GM13977 (cell line): ENCODE measurements around the gene BLTP2.
A peak's percentile ranks its signal among the peaks of the same experiment; 100 is the strongest.

Experiments used
- DNase-seq: peaks from one replicate; pipeline ENCODE4 v3.0.0; 2012; ENCODE audit warnings: low spot score
- CTCF ChIP-seq: IDR thresholded peaks from 2 replicates; pipeline ENCODE4 v1.5.1; 2012; ENCODE audit warnings: mild to moderate bottlenecking, control low read depth; ENCODE audit not compliant: insufficient read depth; ENCODE audit errors: extremely low read depth, missing control alignments
- in situ Hi-C: fragments of 300-500 bp; cut with MboI; formaldehyde crosslinking; loops from one replicate; pipeline ENCODE4 v1.12.0; 2022; ENCODE audit warnings: low sequenced_read_pairs, low pct_unique_long_range_greater_than_20kb, mixed read lengths, inconsistent platforms; ENCODE audit not compliant: unreplicated experiment

Gene BLTP2

GRCh38 chr17:28646039-28646754 is 1.2 kb upstream of the BLTP2 start:
- TF ChIP-seq CTCF, result no peak
- in situ Hi-C loops, result no loop called here
- no peak for DNase-seq

- in situ Hi-C loops, result no loop called here
- TF ChIP-seq CTCF, result no peak
- DNase-seq, result no peak
These were observed 600 bp upstream of the BLTP2 start for GRCh38 chr17:28645576-28645939.

GRCh38 chr17:28643983-28644786 is 773 bp downstream of the BLTP2 start:
- DNase-seq, result peak; percentile 64
- TF ChIP-seq CTCF, result peak; percentile 39
- in situ Hi-C loops, result no loop called here

- DNase-seq, result no peak
- no peak for TF ChIP-seq CTCF
- in situ Hi-C loops, result no loop called here
These were observed 3.4 kb downstream of the BLTP2 start for GRCh38 chr17:28641579-28641978.

- TF ChIP-seq CTCF, result no peak
- no peak for DNase-seq
- in situ Hi-C loops, result no loop called here
These were observed 9.5 kb downstream of the BLTP2 start for GRCh38 chr17:28635506-28635905.

- no peak for DNase-seq
- no peak for TF ChIP-seq CTCF
- in situ Hi-C loops, result no loop called here
These were observed 10.6 kb downstream of the BLTP2 start for GRCh38 chr17:28634206-28634865.
